Uterus (tissue), 4 donors: ENCODE results near the gene PRSS53. TPM values are rescaled to one million over a fixed set of nuclear protein-coding genes. Genes with fewer than 3 reads are reported as not detected.
"Not testable (repeated sequence)": the region's sequence is repeated elsewhere in the genome, so short reads cannot be mapped to it uniquely, and the experiment has no call there.

ENCODE experiments used
- DNase-seq, 2 donors: peaks; one replicate each; pipeline ENCODE4 v3.0.0-alpha.2; 2019 to 2020
- H3K27ac ChIP-seq, 2 donors: fragments of 200-600 bp; sonication (generic); 1 replicate in 1 of 2; 2 replicates in 1 of 2; pipeline ENCODE4 v1.5.1; 2016 to 2018
- H3K27me3 ChIP-seq, 2 donors: fragments of 200-600 bp; sonication (generic); one replicate each; pipeline ENCODE4 v1.5.1; 2018 to 2019; ENCODE audit warnings: control low read depth in 1 of 2
- H3K36me3 ChIP-seq, 2 donors: fragments of 200-600 bp; sonication (generic); one replicate each; pipeline ENCODE4 v1.5.1; 2019; ENCODE audit warnings: control low read depth in 1 of 2
- H3K4me1 ChIP-seq, 2 donors: fragments of 200-600 bp; sonication (generic); one replicate each; pipeline ENCODE4 v1.5.1; 2018 to 2019; ENCODE audit warnings: control low read depth in 1 of 2
- H3K4me3 ChIP-seq, 2 donors: fragments of 200-600 bp; sonication (generic); 1 replicate in 1 of 2; 2 replicates in 1 of 2; pipeline ENCODE4 v1.5.1; 2018 to 2019; ENCODE audit warnings: mild to moderate bottlenecking in 1 of 2
- H3K9me3 ChIP-seq, 2 donors: fragments of 200-600 bp; sonication (generic); one replicate each; pipeline ENCODE4 v1.5.1; 2019; ENCODE audit warnings: control low read depth in 1 of 2
- CTCF ChIP-seq, 4 experiments: fragments of 200-600 bp in 2 of 4; fragments of 450-650 bp in 2 of 4; sonication (generic) in 2 of 4; IDR thresholded peaks; one replicate each; pipeline ENCODE4 v1.5.1; 2016 to 2019; ENCODE audit warnings: antibody characterized with exemption in 4 of 4, mild to moderate bottlenecking in 2 of 4, moderate library complexity in 1 of 4
- POLR2A ChIP-seq, 2 donors: fragments of 450-650 bp; IDR thresholded peaks; one replicate each; pipeline ENCODE4 v1.6.1; 2016; ENCODE audit warnings: antibody characterized with exemption in 2 of 2, mild to moderate bottlenecking in 1 of 2, moderate library complexity in 1 of 2
- intact Hi-C: fragments of 100-400 bp; cut with DNase I; formaldehyde crosslinking; loops from one replicate; pipeline ENCODE4 v1.15.1; 2023; ENCODE audit warnings: low total_unique reads
- total RNA-seq, 4 donors: library from RNA; depleted of rRNA in 3 of 4; stranded (reverse); fragments of >200 nt in 3 of 4; gene quantifications; one replicate each; pipeline versions ENCODE4 v1.1.0 to v1.2.4, GENCODE V29; 2014 to 2023
- donor health status: DM: yes; HTN: yes; CAD: no.

Gene PRSS53
- 1 to 10 TPM in 2 of 4 donors, under 1 TPM in 1, not detected in 1; under 0.01 to 5.5 (median 2.4) TPM for total RNA-seq

DNA sequence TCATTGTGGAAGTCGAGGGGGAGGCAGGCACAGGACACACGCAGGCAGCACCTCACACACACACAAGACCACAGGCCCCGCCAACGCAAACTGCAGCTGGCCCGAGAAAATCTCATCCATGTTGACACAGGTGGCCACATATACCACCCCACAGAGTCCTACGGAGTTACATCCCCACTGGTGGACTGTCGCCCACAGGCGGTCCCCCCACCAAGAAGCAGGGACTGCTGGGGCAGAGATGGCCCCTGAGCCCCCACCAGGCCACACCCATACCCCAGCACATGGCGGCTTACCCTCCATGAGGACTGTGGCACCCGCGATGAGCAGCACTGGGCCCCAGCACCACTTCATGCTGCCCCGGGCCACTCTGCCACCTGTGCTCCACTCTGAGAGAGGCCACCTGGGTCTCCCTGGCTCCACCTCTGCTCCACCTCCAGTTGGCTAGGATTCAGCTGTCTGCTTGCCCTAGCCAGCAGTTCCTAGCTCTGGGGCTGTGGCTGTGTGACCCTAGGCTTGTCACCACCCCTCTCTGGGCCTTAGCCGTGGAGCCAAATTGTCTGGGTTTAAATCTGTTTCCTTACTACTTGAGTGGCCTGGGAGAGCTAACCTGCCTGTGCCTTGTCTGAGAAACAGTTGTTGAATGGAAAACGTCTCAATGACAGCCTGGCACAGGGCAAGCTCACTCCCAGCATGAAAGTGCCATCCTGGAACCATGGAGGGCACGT lies at the start of gene PRSS53:
TSS of gene PRSS53 (minus strand) at position 485 of the 725 bp plus-strand sequence. CDS start at position 351, 134 bp downstream.
- Histone ChIP-seq H3K4me1 (peaks cover 0 to 3% of the 10 kb centered on the region in 2 donors), H3K9me3 (no peaks in the 10 kb centered on the region), H3K27me3 (no peaks in the 10 kb centered on the region), H3K27ac (no peak within 1 kb of the TSS), H3K36me3 (no peaks in the 10 kb centered on the region), H3K4me3 (no peak within 1 kb of the TSS)
- intact Hi-C loops = no loop called here
- no peak for DNase-seq
- TF ChIP-seq CTCF (IDR thresholded peaks at IDR 0.05) = no peak
- no peak for TF ChIP-seq POLR2A (IDR thresholded peaks at IDR 0.05)

DNA sequence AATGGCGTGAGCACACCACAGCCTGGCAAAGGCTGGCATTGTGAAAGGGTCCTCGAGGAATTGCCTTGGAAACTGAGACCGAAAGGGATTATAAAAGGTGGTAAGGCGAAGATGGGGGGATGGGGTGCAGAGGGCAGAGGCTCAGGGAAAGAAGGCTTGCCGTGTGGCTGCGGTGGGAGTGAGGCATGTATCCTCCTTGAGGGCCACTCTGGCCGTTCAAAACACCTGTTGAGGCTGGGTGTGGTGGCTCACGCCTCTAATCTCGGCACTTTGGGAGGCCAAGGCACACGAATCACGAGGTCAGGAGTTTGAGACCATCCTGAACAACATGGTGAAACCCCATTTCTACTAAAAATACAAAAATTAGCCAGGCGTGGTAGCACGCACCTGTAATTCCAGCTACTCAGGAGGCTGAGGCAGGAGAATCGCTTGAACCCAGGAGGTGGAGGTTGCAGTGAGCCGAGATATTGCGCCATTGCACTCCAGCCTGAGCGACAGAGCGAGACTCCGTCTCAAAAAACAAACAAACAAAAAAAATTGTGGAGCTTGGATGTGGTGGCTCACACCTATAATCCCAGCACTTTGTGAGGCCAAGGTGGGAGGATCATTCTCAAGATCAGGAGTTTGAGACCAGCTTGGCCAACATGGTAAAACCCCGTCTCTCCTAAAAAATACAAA lies 48.2 kb upstream of the PRSS53 start:
- DNase-seq, H3K27me3 ChIP-seq, intact Hi-C loops, H3K36me3 ChIP-seq, H3K9me3 ChIP-seq, H3K4me1 ChIP-seq, H3K4me3 ChIP-seq, H3K27ac ChIP-seq: not testable (repeated sequence)

- Histone ChIP-seq H3K36me3 (no peaks in the 10 kb centered on the region), H3K4me1 (peaks cover 0 to under 1% of the 10 kb centered on the region in 2 donors), H3K27me3 (no peaks in the 10 kb centered on the region), H3K4me3 (no peak overlapping the region), H3K9me3 (no peaks in the 10 kb centered on the region), H3K27ac (no peak overlapping the region)
- no peak for DNase-seq
- no peak for TF ChIP-seq CTCF (IDR thresholded peaks at IDR 0.05)
- no peak for TF ChIP-seq POLR2A (IDR thresholded peaks at IDR 0.05)
- intact Hi-C loops = no loop called here
Observed at GRCh38 chr16:31136287-31136662, 47.5 kb upstream of the PRSS53 start.

DNA sequence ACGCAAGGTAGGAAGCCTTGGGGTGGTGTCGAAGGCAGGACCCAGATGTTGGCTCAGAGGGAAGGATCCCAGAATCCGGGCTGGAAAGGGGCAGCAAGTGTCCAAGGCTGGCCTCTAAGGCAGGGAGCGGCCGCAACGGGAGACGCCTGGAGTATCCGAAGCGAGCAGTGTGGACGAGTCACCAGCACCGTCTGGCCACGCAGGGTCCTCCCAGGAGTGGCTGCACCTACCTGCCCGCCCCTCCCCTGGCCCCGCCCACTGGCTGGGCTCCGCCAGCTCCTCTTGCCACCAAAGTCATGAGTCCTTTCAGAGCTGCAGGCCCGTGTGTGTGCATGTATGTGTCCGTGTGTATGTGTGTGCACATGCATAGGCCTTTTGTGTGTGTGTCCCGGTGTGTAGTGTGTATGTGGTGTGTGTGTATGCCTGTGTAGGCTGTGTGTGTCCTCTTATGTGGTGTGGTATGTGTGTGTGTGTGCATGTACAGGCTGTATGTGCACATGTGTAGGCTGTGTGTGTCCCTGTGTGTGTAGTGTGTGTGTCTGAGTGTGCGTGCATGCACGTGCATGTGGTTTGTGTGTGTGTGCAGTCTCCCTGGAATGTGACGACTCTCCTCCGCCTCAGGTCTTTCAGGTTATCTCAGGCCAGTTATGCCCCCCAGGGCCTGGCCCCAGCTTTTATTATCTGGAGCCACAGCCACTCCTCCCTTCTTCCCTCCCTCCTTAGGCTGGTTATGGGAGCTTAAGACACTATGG lies 47.0 kb upstream of the PRSS53 start, which contains the start of gene PRSS8:
TSS of gene PRSS8 (minus strand) at position 193 of the 752 bp plus-strand sequence. CDS start 229 bp downstream, outside the sequence.
- TF ChIP-seq CTCF (IDR thresholded peaks at IDR 0.05) (no peak), POLR2A (IDR thresholded peaks at IDR 0.05) (peak in 1 of 2 donors; percentile 31)
- H3K27me3 ChIP-seq = no peaks in the 10 kb centered on the region
- H3K36me3 ChIP-seq = no peaks in the 10 kb centered on the region
- no peaks in the 10 kb centered on the region for H3K4me1 ChIP-seq
- H3K4me3 ChIP-seq = no peak within 1 kb of the TSS
- intact Hi-C loops = no loop called here
- H3K9me3 ChIP-seq = no peaks in the 10 kb centered on the region
- no peak within 1 kb of the TSS for H3K27ac ChIP-seq
- DNase-seq = no peak

DNA sequence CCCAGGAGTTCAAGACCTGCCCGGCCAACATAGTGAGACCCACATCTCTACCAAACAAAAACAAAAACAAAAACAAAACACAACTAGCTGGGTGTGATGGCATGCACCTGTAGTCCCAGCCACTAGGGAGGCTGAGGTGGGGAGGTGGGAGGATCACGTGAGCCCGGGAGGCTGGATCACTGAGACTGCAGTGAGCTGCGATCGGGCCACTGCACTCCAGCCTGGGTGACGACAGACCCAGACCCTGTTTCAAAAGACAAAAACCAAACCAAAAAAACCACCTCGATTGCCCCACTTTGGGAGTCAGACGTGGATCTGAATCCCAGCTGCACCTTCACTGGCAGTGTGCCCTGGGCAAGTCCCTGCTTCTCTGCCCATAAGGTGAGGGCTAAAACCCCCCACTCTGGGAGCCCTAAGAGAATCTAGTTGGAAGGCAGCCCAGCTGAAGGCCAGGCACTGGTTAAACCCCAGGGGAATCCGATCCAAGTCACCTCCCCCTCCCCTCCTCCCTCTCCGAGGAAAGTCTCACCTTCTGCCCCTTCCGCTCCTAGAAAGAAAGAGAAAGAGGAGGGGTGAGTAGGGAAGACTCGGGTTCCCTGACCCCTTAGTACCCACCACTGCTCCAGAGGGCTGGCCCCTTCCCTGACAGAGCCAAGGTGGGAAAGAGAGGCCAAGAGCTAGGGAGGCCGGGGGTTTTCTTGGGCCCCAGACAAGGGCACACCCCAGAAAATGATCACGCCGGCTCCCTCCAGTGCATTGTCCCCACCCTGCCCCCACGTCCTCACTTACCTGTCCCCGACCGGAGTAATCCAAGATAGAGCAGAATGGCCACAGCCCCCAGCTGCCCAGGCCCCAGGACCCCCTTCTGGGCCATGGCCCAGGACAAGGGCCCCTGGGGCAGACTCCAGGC lies 46.1 kb upstream of the PRSS53 start:
- no peak for TF ChIP-seq CTCF (IDR thresholded peaks at IDR 0.05)
- no peak for TF ChIP-seq POLR2A (IDR thresholded peaks at IDR 0.05)
- H3K27ac ChIP-seq = no peak overlapping the region
- no peak overlapping the region for H3K4me3 ChIP-seq
- peaks cover 0 to 4% of the 10 kb centered on the region in 2 donors for H3K4me1 ChIP-seq
- no peaks in the 10 kb centered on the region for H3K36me3 ChIP-seq
- H3K9me3 ChIP-seq = no peaks in the 10 kb centered on the region
- intact Hi-C loops = no loop called here
- H3K27me3 ChIP-seq = no peaks in the 10 kb centered on the region
- no peak for DNase-seq
